NK-92 (cell line): Measurements from ENCODE around the gene PTBP1.
"Not testable (repeated sequence)": the region's sequence is repeated elsewhere in the genome, so short reads cannot be mapped to it uniquely, and the experiment has no call there.

Source experiments
- DNase-seq: peaks from one replicate; lab custom pipeline; 2025; ENCODE audit not compliant: unreplicated experiment; lab: John Stamatoyannopoulos, UW

The PTBP1 gene

DNA sequence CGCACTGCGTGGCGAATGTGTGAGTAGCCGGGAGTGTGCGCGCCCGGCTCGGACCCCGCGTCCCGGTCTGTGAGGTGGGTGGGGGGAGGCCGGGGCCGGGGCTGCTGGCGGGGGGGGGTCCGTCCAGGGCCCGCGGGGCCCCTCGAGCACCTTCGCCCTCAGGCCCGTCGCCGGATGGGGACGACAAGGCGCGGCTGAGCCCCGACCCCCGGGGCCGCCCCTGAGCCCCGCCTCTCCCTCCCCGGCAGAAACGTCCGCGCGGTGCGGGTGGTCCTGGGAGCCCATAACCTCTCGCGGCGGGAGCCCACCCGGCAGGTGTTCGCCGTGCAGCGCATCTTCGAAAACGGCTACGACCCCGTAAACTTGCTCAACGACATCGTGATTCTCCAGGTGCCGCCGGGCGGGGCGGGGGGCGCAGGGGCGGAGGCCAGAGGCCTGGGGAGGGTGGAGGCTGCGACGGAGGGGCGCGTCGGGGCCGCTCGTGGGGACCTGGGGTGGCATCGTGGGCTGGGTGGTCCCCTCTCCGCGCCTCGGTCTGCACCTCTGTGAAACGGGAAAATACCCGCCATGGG lies 55.8 kb downstream of the PTBP1 start:
- DNase-seq, result no peak

DNA sequence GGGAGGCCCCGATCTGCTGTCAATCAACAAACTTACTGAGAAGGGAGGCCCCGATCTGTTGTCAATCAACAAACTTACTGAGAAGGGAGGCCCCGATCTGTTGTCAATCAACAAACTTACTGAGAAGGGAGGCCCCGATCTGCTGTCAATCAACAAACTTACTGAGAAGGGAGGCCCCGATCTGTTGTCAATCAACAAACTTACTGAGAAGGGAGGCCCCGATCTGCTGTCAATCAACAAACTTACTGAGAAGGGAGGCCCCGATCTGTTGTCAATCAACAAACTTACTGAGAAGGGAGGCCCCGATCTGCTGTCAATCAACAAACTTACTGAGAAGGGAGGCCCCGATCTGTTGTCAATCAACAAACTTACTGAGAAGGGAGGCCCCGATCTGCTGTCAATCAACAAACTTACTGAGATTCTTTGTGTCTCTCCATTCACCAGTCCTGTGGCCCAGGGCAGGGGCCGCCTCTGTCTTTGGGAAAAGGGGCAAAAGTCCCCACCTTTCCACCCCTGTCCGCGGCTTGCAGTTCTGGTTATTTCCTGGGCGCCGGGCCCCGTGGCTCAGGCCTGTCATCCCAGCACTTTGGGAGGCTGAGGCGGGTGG lies 56.5 kb downstream of the PTBP1 start:
- not testable (repeated sequence) for DNase-seq

DNA sequence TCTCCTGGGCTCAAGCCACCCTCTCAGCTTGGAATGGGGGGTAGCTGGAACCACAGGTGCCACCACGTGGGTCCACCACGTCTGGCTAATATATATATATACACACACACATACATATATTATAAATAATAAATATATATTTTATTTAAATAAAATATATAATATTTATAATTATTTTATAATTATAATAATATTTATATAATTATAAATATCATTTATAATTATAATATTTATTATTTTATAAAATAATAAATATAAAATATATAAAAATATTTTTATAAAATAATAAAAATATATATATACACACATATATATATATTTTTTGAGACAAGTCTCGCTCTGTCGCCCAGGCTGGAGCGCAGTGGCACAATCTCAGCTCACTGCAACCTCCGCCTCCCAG lies 57.3 kb downstream of the PTBP1 start:
- DNase-seq, result no peak

DNA sequence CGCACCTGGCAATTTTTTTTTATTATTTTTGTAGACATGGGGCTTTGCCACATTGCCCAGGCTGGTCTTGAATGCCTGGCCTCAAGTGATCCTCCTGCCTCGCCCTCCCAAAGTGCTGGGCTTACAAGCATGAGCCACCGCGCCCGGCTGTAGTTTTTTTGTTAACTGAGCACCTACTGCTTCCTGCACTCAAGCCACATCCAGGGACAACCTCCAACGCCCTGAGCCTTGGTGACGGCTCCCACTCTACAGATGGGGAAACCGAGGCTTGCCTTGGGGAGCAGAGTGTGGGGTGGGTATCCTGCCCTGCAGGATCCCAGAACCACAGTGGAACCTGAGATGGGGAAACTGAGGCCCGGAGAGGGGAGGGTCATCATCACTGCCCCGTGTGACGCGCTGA lies 57.9 kb downstream of the PTBP1 start:
- DNase-seq, result no peak

DNA sequence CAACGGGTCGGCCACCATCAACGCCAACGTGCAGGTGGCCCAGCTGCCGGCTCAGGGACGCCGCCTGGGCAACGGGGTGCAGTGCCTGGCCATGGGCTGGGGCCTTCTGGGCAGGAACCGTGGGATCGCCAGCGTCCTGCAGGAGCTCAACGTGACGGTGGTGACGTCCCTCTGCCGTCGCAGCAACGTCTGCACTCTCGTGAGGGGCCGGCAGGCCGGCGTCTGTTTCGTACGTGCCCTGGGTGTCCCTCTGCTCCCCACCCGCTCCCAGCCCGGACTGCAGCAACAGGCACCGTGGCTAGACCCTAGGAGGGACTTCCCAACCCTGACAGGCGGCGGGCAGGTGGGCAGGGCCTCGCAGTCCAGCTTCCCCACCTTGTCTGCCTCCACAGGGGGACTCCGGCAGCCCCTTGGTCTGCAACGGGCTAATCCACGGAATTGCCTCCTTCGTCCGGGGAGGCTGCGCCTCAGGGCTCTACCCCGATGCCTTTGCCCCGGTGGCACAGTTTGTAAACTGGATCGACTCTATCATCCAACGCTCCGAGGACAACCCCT lies 58.4 kb downstream of the PTBP1 start:
- DNase-seq, result no peak

DNA sequence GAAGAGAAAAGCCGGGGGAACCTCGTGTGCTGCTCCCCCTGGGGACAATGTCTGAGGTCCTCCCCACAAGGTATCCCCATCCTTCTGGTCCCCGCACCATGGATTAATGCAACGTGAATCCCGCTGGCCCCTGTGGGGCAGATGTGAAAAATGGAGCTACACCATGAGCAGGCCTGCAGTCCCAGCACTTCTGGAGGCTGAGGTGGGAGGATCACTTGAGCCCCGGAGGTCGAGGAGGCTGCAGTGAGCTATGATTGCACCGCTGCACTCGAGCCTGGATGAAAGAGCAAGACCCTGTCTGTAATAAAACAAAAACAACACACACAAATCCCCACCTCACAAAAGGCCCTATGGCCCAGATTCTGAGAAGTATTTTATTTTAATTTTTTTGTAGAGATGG lies 61.0 kb downstream of the PTBP1 start:
- no peak for DNase-seq

DNA sequence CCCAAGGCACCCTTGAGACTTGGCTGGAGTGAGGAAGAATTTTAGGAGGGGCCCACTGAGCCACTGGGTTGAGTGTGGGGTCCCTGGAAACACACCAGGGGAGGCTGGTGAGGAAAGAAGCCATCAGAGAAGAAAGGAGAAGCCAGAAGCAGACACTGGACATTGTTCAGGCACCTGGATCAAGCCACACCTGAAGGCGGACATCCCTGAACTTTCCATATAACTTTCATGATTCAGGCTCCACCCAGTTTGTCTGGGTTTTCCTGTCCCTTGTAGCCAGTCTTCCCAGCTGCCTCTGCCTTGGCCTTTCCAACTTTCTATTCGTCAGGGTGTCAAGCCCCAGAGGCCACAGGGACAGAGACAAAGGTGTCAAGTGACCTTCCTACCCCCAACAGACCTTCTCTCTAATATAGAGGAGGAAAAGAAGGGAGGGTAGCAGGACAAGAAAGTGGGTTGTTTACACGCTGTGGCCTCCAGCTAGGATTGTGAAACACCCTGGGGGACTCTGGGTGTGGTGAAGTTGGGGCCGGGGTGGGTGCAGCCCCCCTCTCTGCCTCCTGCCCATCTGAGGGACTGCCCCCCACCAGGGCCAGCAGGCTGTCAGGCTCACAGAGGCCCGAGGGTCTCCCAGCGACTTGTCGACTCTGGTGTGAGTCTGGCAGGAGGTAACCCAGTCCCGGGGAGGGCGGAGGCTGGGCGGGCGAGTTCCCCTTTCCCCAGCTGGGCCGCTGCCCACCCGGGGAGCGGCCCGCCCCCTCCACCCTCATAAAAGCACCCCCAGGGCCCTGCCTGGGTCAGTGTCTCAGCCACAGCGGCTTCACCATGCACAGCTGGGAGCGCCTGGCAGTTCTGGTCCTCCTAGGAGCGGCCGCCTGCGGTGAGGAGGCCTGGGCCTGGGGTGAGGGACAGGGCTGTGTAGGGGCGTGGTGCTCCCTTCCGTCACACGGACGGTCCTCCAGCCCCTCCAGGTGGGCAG lies 61.9 kb downstream of the PTBP1 start, which contains the start of gene CFD:
Gene CFD, plus strand, starts transcription at position 797 of the 976 bp plus-strand sequence. Its CDS starts 26 bp downstream, at position 823.
- no peak for DNase-seq

DNA sequence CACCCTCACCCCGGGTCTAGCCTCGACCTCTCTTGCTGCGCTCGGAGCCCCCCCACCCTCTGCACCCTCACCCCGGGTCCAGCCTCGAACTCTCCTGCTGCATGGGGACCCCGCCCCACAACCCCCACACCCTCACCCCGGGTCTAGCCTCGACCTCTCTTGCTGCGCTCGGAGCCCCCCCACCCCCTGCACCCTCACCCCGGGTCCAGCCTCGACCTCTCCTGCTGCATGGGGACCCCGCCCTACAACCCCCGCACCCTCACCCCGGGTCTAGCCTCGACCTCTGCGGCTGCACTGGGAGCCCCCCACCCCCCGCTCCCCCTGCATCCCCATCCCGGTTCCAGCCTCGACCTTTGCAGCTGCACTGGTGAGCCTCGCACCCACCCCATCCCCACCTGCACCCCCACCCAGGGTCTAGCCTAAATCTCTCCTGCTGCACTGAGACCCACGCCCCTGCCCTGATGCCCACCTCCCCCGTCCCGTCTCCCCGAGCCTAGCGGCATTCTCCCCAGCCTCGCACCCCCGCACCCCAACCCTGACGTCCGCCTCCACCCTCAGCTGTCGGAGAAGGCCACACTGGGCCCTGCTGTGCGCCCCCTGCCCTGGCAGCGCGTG lies 64.0 kb downstream of the PTBP1 start:
- no peak for DNase-seq
